HG02870 (cell line): ENCODE results near the gene SH3RF2.
"Not testable (repeated sequence)": the region's sequence is repeated elsewhere in the genome, so short reads cannot be mapped to it uniquely, and the experiment has no call there.

ENCODE experiments used
- ATAC-seq: cut with Tn5 transposase; IDR thresholded peaks from one replicate; pipeline ENCODE4 v1.9.1; 2021; ENCODE audit warnings: mild to moderate bottlenecking, moderate library complexity; ENCODE audit not compliant: unreplicated experiment

Gene SH3RF2

DNA sequence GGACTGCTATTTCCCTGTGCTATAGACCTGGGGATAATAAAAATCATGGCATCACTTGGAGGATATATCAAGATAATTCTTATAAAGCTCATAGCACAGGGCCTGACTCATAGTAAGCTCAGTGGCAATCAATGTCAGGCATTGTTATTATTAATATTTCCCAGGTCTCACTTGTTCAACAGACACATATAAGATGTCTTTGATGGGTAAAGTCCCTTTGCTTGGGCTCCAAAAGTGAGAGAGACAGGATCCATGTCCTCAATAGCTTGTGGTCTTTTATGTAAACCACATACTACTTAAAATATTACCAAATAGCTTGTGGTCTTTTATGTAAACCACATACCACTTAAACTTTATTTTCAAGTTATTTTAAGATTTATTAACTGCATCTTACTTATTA is 11.2 kb downstream of the SH3RF2 start:
- ATAC-seq = no peak

DNA sequence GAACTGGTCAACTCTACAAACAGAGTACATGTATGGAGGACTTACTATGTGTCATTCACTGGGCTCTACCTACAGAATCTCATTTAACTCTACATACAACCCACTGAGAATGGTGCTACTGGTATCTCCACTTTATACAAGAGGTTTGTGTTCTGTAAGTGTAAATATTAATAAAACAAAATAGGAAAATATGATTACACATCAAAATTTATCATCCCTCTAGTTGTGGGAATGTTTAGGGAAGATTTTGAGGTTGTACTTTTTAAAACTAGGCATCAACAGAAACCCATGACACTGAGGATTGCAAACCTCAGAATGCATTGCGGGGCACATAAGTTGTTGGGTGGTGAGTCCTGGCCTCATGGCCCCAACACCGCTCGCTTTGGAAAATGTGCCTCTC is 11.7 kb downstream of the SH3RF2 start:
- ATAC-seq = no peak

DNA sequence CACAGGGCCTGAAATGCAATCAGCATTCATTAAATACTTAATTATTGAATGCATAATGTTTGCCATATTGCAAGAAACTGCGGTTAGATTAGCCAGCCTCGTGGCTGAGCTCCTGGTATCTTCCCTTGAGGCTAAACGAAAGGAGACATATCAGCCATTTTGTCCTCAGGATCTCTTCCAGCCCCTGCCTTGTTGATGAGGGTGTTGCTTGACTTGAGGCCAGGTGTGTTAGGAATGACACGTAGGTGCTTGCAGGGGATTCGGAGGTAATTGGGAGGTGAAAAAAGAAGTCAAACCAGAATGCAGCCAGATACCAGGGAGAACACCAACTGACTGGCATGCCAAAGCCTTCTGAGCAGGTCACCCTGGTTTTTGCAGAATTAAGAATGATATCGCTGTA is 12.5 kb downstream of the SH3RF2 start:
- no peak for ATAC-seq

DNA sequence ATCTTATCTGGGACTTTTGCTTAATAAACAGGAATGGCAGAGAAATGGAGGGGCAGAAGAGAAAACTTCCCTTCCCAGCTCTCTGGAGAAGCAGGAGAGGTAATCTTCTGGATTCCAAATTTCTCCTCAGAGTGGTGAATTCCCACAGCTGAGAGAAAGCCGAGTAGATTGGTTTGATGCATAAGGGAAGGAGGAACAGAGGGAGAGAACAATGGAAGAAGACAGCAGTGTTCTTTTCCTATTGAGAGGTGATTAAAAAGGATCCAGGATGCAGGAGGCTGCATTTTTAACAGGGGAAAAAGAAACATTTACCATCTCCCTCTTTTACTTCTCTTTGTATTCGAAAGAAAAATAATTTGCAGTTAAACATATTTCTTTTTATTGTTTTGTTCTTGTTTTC is 13.1 kb downstream of the SH3RF2 start:
- ATAC-seq = no peak

DNA sequence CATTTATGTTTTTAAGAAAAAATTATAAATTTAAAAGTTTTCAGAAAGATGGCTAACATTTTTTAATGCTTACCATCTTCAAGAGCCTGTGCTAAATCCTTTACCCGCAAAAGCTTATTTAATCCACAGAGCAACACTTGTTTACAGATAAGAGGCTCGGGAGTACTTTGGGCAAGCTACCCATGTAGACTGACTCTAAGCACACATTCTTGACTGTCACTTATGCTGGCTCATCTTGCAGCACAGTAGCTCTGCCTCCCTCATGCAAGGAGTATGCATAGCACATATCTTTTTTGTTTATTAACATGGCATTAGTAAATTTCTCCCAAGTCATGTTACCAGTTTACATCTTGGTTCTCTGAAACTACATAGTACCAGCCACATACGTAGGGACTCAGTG is 14.7 kb downstream of the SH3RF2 start:
- ATAC-seq = no peak

DNA sequence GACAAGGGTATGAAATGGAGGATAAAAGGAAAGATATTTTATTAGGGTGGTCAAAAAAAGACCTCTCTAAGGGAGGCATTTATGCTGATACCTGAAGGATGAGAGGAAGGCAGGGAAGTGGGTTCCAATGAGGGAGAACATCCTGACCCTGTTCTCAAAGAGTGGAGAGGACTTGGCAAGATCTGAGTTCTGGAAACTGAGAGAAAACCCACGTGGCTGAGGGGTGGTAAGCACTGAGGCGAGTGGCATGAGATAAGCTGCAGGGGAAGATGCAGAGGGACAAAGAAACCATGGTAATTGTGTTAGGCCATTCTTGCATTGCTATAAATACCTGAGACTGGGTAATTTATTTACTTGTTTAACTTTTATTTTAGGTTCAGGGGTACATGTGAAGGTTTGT is 16.8 kb downstream of the SH3RF2 start:
- ATAC-seq = no peak

DNA sequence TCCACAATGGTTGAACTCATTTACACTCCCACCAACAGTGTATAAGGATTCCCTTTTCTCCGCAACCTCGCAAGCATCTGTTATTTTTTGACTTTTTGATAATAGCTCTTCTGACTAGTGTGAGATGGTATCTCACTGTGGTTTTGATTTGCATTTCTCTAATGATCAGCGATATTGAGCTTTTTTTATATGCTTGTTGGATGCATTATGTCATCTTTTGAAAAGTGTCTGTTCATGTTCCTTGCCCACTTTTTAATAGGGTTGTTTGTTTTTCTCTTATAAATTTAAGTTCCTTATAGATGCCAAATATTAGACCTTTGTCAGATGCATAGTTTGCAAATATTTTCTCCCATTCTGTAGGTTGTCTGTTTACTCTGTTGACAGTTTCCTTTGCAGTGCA is 17.8 kb downstream of the SH3RF2 start:
- ATAC-seq = not testable (repeated sequence)

DNA sequence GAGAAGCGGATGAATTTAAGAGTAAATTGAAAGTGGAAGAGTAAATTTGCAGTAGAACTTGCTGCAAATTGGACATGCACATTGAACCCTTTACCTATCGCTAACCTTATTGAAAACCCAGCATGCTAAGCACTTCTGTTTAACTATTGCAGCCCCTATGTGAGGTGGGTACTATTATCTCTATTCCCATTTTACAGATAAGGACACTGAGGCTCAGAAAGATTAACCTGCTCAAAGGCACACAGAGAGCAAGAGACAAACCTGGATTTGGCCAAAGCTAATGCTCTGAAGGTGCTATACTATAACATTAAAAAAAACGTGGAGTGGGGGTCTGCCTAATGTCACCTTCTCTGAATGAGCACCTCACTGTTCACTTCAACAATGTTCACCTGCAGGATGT is 21.0 kb downstream of the SH3RF2 start:
- no peak for ATAC-seq

DNA sequence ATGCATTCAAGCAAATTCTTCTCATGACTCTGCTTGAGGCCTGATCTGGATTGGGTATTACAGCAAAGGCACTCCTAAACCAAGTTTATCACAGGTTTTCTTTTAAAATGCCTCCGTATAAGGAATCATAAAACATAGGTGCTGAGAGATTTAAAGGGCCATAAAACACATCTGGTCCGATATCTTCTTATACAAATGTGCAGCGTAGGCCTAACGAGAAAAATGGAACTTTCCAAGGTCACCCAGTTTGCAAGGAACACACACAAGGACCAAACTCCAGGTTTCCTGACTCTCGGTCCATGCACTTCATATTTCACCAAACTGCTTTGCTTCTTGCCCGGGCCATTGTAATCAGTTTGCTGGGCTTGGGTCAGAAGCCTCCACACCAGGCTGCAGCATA is 22.1 kb downstream of the SH3RF2 start:
- ATAC-seq = no peak

DNA sequence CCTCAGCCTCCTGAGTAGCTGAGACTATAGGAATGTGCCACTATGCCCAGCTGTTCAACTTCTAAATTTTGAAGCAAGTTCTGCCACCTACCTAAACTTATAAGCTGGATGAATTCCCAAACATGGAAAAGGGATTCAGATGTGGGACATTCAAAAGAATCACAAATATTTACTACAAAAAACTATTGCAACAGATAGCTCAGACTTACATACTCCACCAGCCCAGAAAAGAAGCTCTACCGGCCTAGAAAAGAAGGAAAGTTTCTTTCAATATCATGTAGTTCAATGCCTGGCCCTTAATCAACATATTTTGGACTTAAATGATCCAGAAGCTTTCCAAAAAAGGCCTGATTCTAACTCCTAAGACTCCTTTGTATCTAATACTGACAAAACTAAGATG is 23.8 kb downstream of the SH3RF2 start:
- no peak for ATAC-seq

DNA sequence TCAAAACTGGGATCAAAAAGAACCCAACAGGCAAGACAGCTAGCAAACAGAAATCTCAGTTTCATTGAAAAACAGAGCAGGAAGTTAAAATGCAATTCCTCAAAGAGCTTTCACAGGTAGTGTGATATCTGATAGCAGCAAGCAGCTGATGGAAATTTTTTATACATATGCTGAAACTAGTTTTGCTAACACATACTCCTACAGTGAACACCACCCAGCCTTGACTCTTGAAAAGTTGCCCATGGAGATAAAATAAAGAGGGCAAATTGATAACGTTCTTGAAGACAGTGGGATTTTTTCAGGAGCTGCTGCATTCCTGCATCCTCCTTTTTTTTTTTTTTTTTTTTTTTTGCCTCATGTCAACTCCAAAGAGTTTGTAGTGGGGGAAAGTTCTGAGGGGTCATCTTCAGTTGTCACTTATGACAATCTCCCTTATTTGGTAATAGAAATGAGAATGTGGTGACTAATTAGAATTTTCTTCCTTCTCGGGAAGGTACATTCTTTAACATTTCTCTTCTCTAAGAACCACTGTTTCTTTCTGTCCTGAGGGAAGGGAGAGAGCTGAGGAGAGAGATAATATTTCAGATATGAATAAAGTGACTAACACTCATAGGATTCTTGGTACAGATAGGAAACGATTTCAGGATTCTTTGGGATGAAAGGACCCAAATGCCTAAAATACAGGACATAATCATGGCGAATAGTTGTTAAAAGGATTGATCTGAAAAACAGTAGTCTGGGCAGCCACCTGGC is 24.6 kb downstream of the SH3RF2 start:
- ATAC-seq = no peak

DNA sequence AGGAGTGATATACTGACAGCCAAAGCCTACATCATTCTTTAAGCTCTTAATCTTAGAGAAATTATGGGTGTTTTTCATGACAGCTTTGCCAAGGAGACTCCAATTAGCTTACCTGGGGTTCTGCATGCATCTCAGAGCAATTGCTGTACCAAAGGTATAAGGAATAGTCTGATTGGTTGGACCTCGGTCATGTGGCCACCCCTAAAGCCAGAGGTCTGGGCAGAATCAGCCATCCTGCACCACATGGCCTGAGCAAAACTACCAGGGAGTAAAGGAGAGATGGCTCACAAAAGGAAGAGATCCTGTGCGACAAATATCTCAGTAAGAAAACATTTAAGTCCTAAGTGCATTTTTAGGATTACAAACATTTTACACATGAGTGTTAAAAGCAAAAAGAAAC is 25.6 kb downstream of the SH3RF2 start:
- ATAC-seq = no peak

DNA sequence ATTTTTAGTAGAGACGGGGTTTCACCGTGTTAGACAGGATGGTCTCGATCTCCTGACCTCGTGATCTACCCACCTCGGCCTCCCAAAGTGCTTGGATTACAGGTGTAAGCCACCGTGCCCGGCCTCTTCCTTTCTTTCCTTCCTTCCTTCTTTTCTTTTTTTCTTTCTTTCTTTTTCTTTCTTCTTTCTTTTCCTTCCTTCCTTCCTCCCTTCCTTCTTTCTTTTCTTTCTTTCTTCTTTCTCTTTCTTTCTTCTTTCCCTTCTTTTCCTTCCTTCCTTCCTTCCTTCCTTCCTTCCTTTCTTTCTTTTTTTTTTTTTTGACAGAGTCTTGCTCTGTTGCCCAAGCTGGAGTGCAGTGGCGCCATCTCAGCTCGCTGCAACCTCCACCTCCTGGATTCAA is 27.6 kb downstream of the SH3RF2 start:
- not testable (repeated sequence) for ATAC-seq

DNA sequence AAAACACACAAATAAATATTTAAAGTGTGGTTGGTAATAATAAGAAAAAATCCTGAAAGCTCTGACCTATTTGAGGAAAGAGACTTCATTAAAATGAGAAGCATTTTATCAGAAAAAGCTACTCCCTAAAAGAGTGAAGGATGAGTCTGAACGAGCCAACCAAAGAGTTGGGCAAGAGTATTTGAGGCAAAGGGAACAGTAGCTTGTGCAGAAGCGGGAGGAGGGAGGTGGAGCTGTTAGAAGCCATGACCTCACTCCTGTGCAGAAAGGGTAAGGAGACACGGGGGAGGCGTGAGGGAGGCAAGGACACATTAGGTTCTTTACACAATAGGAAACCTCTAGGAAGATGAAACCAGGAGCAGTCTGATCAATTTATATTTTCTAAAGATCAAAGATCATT is 29.4 kb downstream of the SH3RF2 start:
- no peak for ATAC-seq

DNA sequence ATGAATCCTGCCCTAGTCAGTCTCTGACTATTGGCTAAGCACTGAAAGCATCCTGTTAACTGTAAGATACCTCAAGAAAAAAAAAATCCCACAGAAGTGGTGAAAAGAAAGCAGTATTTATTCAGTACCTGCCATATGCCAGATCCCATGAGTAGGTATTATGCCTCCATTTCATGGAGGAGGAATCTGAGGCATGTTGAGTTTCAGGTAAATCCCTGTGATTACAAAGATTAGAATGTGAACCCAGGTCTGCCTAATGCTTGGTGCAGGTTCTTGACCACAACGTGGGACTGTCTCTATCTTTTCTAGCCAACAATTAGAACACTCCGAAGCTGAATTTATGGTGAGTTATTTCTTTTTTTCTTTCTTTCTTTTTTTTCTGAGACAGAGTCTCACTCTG is 30.9 kb downstream of the SH3RF2 start:
- no peak for ATAC-seq

DNA sequence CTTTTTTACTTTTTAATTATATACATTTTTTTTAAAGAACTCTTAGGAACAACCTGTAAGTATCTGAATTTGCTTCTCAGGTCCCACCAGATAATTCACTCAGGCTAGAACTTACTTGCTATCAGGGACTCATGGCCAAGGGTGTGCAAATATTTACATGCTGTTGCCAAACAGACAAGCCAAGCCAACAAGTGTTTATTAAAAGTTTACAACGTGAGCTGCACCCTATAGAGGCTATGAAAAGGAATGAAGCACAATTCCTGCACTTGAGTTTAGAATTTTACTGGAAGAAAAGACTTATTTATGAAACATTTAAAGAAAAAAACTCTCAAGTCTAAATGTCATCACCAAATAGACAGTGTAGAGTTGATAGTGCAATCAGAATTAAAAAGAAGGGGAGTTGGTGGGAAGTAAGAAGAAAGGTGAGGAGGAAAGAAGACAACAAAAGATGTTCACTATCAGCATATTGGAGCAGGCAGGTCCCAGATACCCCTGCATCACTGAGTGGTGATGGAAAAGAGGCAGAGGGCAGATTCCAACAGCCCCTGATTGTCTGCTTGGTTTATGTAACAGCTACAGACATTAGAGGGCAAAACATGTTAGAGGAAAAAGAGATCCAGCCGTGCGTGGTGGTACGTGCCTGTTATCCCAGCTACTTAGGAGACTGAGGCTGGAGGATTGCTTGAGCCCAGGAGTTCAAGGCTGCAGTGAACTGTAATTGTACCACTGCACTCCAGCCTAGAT is 32.8 kb downstream of the SH3RF2 start:
- no peak for ATAC-seq

DNA sequence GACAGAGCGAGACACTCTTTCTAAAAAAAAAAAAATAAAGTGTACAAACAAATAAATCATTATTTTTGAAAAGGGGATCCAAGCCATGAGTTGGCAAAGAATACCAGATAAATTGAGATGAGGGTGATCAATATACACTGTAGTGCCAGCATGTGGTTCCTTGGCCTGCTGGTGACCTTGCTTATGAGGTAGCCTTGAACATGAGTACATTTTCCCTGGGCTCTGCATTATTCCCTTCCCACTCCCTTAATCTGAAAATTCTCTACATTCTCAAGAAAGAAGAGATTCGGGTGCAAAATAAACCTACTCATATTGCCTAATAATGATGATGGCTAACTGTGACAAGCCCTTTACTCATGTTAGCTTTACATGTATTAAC is 33.3 kb downstream of the SH3RF2 start:
- ATAC-seq = no peak

DNA sequence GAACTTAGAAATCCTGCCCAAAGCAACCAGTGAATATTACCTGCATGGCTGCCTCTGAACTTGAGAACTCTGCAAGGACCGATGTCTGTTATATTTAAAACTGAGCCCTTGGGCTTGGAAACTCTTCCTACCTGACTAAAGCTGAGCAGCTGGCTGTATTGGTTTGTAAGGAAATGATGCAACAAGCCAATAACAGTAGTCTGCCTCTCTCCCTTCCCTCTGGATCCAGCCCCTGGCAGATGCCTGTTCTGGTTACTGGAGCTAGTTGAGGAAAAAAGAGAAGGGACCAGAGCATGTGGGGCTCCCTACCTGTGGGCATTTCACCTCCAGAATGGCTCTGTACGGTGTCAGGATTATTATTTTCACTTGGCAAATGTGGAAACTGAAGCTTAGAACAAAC is 34.7 kb downstream of the SH3RF2 start:
- no peak for ATAC-seq

DNA sequence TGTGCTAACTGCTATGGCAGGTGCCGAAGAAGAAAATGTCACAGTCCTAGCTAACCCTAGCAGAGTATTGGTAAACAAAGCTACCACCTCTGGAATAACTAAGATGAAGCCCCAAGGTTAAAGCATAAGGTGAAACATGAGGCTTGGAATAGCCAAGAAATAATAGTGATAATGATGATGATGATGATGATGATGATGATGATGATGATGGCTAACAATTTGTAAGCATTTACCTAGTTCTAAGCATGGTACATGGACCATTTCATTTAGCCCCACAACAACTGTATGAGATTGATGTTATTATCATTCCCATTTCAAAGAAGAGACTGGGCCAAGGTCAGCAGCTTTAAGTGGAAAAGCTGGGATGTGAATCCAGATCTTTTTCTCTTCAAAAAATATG is 35.3 kb downstream of the SH3RF2 start:
- ATAC-seq = no peak

DNA sequence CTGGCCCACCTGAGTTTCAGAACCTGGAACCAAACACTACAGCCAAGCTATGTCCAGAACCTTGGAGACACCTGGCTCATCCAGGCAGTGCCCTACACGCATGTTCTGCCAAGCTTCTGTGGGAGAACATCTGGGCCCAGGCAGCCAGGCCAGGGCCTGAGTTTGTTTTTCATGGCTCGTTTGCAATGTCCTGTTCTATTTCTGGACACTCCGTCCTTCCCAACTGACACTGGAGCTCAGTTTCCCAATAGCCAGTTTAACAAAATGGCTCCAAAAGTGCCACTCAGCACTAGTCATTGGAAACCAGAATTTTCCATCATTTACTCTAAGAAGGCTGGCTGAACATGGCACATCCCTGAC is 38.6 kb downstream of the SH3RF2 start:
- ATAC-seq = no peak

DNA sequence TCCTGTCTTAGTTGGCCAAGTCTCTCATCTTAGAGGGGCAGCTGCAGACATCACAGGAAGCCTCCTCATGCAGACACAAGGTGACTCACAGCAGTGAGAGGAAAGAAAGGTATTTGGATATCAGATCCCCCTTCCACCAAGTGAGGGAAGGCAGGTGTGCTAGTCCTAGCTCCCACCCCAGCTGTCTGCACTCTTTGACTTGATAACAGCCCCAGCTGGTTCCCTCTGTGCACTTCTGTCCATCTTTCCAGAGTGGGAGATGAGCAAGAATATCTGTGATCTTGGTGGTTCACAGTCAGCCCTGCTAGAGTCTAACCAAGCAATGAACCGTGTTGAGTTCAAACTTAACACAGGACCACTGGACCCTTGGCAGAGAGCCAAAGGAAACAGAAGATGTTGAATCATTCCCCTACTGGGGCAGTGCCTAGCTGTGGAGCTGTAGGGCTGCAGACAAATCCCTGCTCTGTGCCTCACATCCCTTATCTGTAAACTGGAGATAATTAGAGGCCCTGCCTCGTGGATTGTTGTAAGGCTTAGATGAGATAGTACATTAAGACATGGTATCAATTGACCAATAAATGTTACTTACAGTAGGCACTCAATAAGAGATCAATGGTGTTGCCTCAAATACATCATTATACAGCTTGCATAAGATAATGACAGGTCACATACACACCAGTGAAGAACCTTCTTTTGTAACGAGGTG is 39.1 kb downstream of the SH3RF2 start:
- ATAC-seq = no peak
